GM23338 (cell line): ENCODE results near the gene LPP. TPM values are rescaled to one million over a fixed set of nuclear protein-coding genes. Genes with fewer than 3 reads are reported as not detected.

Source experiments
- ATAC-seq: fragments of 200-7000 bp; cut with Tn5 transposase; 3 replicates; pipeline ENCODE4 v1.9.1; 2020
- DNase-seq: peaks from one replicate; pipeline ENCODE4 v3.0.0-alpha.2; 2015; ENCODE audit warnings: low spot score
- H2AFZ ChIP-seq: fragments of 200-600 bp; sonication (generic); 2 replicates; pipeline ENCODE4 v1.8.0; 2016; ENCODE audit warnings: antibody characterized with exemption, mild to moderate bottlenecking, moderate library complexity
- H3F3A ChIP-seq: fragments of 200-600 bp; sonication (generic); replicated peaks from 2 replicates; pipeline ENCODE4 v1.8.0; 2017; ENCODE audit warnings: antibody characterized with exemption, mixed run types, low read depth
- H3K27ac ChIP-seq: fragments of 200-600 bp; sonication (generic); 2 replicates; pipeline ENCODE4 v1.6.1; 2016; ENCODE audit warnings: low read depth
- H3K27me3 ChIP-seq: fragments of 200-600 bp; sonication (generic); 2 replicates; pipeline ENCODE4 v1.8.0; 2016; ENCODE audit warnings: mild to moderate bottlenecking, mixed run types, moderate library complexity; ENCODE audit not compliant: insufficient read depth
- H3K36me3 ChIP-seq: fragments of 200-600 bp; sonication (generic); 2 replicates; pipeline ENCODE4 v1.8.0; 2016; ENCODE audit warnings: mild to moderate bottlenecking; ENCODE audit not compliant: insufficient read depth
- H3K4me1 ChIP-seq: fragments of 200-600 bp; sonication (generic); 2 replicates; pipeline ENCODE4 v1.8.0; 2016; ENCODE audit warnings: mild to moderate bottlenecking, moderate library complexity; ENCODE audit not compliant: insufficient read depth
- H3K4me2 ChIP-seq: fragments of 200-600 bp; sonication (generic); 2 replicates; pipeline ENCODE4 v1.7.1; 2017; ENCODE audit warnings: mixed run types
- H3K4me3 ChIP-seq: fragments of 200-600 bp; sonication (generic); 2 replicates; pipeline ENCODE4 v1.6.1; 2016; ENCODE audit warnings: mixed run types
- H3K79me2 ChIP-seq: fragments of 200-600 bp; sonication (generic); replicated peaks from 2 replicates; pipeline ENCODE4 v1.8.0; 2017; ENCODE audit warnings: mild to moderate bottlenecking; ENCODE audit not compliant: insufficient read depth
- H3K9me2 ChIP-seq: fragments of 200-600 bp; sonication (generic); 2 replicates; pipeline ENCODE4 v1.8.0; 2017; ENCODE audit not compliant: insufficient read depth
- H4K20me1 ChIP-seq: fragments of 200-600 bp; sonication (generic); replicated peaks from 2 replicates; pipeline ENCODE4 v1.8.0; 2017; ENCODE audit warnings: mild to moderate bottlenecking; ENCODE audit not compliant: insufficient read depth
- H3K27ac Mint-ChIP-seq: 2 replicates; pipeline ENCODE4 v1.8.0; 2020; ENCODE audit warnings: inconsistent platforms, mild to moderate bottlenecking, moderate library complexity, mixed read lengths
- H3K27me3 Mint-ChIP-seq: 3 replicates; pipeline ENCODE4 v1.8.0; 2022; ENCODE audit warnings: low read depth, mild to moderate bottlenecking, moderate library complexity, mixed read lengths, inconsistent platforms; ENCODE audit not compliant: insufficient read depth, poor library complexity
- H3K36me3 Mint-ChIP-seq: 3 replicates; pipeline ENCODE4 v1.8.0; 2021; ENCODE audit warnings: low read depth, mild to moderate bottlenecking, inconsistent platforms, moderate library complexity, mixed read lengths
- H3K4me1 Mint-ChIP-seq: 3 replicates; pipeline ENCODE4 v1.8.0; 2020; ENCODE audit warnings: mild to moderate bottlenecking, inconsistent platforms, mixed read lengths
- H3K4me3 Mint-ChIP-seq: 3 replicates; pipeline ENCODE4 v1.8.0; 2021; ENCODE audit warnings: moderate library complexity, mild to moderate bottlenecking, inconsistent platforms, mixed read lengths
- H3K9me3 Mint-ChIP-seq: 3 replicates; pipeline ENCODE4 v1.8.0; 2020; ENCODE audit warnings: moderate library complexity, mild to moderate bottlenecking, inconsistent platforms, mixed read lengths
- CREB1 ChIP-seq: fragments of 250-450 bp; sonication (Bioruptor Pico); IDR thresholded peaks from 2 replicates; pipeline ENCODE4 v1.5.0; 2020; ENCODE audit warnings: low read depth, mild to moderate bottlenecking, moderate library complexity
- CTCF ChIP-seq, 2 experiments: fragments of 200-600 bp in 1 of 2; sonication (generic) in 1 of 2; conservative IDR thresholded peaks; 2 replicates each; pipeline versions ENCODE4 v1.5.1 to v1.6.1; 2016 to 2017; ENCODE audit warnings: antibody characterized with exemption in 2 of 2, low read depth in 2 of 2, mild to moderate bottlenecking in 2 of 2, moderate library complexity in 1 of 2
- ETS1 ChIP-seq: IDR thresholded peaks from 2 replicates; pipeline ENCODE4 v1.6.1; 2016; ENCODE audit warnings: antibody characterized with exemption
- EZH2 ChIP-seq: fragments of 200-600 bp; sonication (generic); IDR thresholded peaks from one replicate; pipeline ENCODE4 v1.8.0; 2017; ENCODE audit warnings: antibody characterized with exemption, mild to moderate bottlenecking, low read depth; ENCODE audit not compliant: unreplicated experiment
- EZH2phosphoT487 ChIP-seq: fragments of 200-600 bp; sonication (generic); IDR thresholded peaks from one replicate; pipeline ENCODE4 v1.8.1; 2018; ENCODE audit warnings: antibody characterized with exemption; ENCODE audit not compliant: unreplicated experiment
- JUNB ChIP-seq: IDR thresholded peaks from one replicate; pipeline ENCODE4 v1.6.1; 2016; ENCODE audit warnings: antibody characterized with exemption; ENCODE audit not compliant: unreplicated experiment
- NANOG ChIP-seq: IDR thresholded peaks from 2 replicates; pipeline ENCODE4 v1.6.1; 2016; ENCODE audit warnings: antibody characterized with exemption, borderline replicate concordance
- POLR2AphosphoS5 ChIP-seq: IDR thresholded peaks from 2 replicates; pipeline ENCODE4 v1.6.1; 2016; ENCODE audit warnings: antibody characterized with exemption, low read depth
- REST ChIP-seq: IDR thresholded peaks from one replicate; pipeline ENCODE4 v1.6.1; 2018; ENCODE audit warnings: antibody characterized with exemption; ENCODE audit not compliant: unreplicated experiment
- STAT1 ChIP-seq: IDR thresholded peaks from one replicate; pipeline ENCODE4 v1.6.1; 2016; ENCODE audit warnings: antibody characterized with exemption; ENCODE audit not compliant: unreplicated experiment
- ZNF114 ChIP-seq: fragments of 250-450 bp; sonication (Bioruptor Pico); IDR thresholded peaks from 2 replicates; pipeline ENCODE4 v1.5.0; 2020; ENCODE audit warnings: mild to moderate bottlenecking, moderate library complexity
- ZNF331 ChIP-seq: fragments of 250-450 bp; sonication (Bioruptor Pico); IDR thresholded peaks from 2 replicates; pipeline ENCODE4 v1.5.0; 2020; ENCODE audit warnings: low read depth, mild to moderate bottlenecking, moderate library complexity
- ZNF462 ChIP-seq: fragments of 250-450 bp; sonication (Bioruptor Pico); IDR thresholded peaks from 2 replicates; pipeline ENCODE4 v1.5.0; 2020; ENCODE audit warnings: mild to moderate bottlenecking, moderate library complexity
- polyA plus RNA-seq: library from polyadenylated mRNA; unstranded; fragments of >200 nt; fragmentation: Nextera tagmentation; extraction: Ambion mirVana; gene quantifications from 2 replicates; pipeline ENCODE4 v1.2.1, GENCODE V29; 2016
- total RNA-seq: library from RNA; depleted of rRNA; stranded (reverse); fragments of >200 nt; shearing (Covaris generic); gene quantifications from 2 replicates; pipeline ENCODE4 v1.2.3, GENCODE V29; 2014

Gene LPP
- total and polyA plus RNA-seq, 2 experiments from 2014 or later: 23.0 to 35.2 TPM

- no peak for TF ChIP-seq ZNF462 (CRISPR knock-in tag)
- TF ChIP-seq STAT1: no peak
- no peak for TF ChIP-seq EZH2
- TF ChIP-seq POLR2AphosphoS5: no peak
- no peak for TF ChIP-seq ZNF331 (CRISPR knock-in tag)
Measured at GRCh38 chr3:188326968-188327367, 173.0 kb downstream of the LPP start (continued).

GRCh38 chr3:188327433-188327832 lies 173.5 kb downstream of the LPP start:
- Mint-ChIP-seq H3K9me3 (no peaks in the 10 kb centered on the region), H3K27ac (no peak overlapping the region), H3K4me3 (no peak overlapping the region), H3K4me1 (peaks cover 5% of the 10 kb centered on the region; the same call in 1 of the 3 replicates), H3K27me3 (peaks cover 4% of the 10 kb centered on the region), H3K36me3 (no peaks in the 10 kb centered on the region)
- Histone ChIP-seq H3K4me1 (no peaks in the 10 kb centered on the region), H3F3A (no peaks in the 10 kb centered on the region; the same call in 1 of the 2 replicates), H3K4me2 (no peak overlapping the region), H3K4me3 (no peak overlapping the region), H3K27me3 (no peaks in the 10 kb centered on the region), H3K36me3 (no peaks in the 10 kb centered on the region), H3K9me2 (peaks cover 5% of the 10 kb centered on the region; the same call in 1 of the 2 replicates), H3K27ac (no peak overlapping the region), H3K79me2 (no peaks in the 10 kb centered on the region; the same call in 1 of the 2 replicates), H2AFZ (no peak overlapping the region), H4K20me1 (no peaks in the 10 kb centered on the region)
- ATAC-seq (no peak), DNase-seq (no peak)
- TF ChIP-seq ZNF331 (CRISPR knock-in tag) (no peak), CREB1 (CRISPR knock-in tag) (no peak), ETS1 (no peak), REST (no peak), ZNF114 (CRISPR knock-in tag) (no peak), NANOG (no peak), STAT1 (no peak), CTCF (conservative IDR thresholded peaks at IDR 0.05; ENCODE audit: low read depth in 2 of 2) (no peak), EZH2phosphoT487 (no peak), EZH2 (no peak), JUNB (no peak)
